ENCODE results near the gene PLEK2.
"Not testable (repeated sequence)": the region's sequence is repeated elsewhere in the genome, so short reads cannot be mapped to it uniquely, and the experiment has no call there.

The PLEK2 gene

DNA sequence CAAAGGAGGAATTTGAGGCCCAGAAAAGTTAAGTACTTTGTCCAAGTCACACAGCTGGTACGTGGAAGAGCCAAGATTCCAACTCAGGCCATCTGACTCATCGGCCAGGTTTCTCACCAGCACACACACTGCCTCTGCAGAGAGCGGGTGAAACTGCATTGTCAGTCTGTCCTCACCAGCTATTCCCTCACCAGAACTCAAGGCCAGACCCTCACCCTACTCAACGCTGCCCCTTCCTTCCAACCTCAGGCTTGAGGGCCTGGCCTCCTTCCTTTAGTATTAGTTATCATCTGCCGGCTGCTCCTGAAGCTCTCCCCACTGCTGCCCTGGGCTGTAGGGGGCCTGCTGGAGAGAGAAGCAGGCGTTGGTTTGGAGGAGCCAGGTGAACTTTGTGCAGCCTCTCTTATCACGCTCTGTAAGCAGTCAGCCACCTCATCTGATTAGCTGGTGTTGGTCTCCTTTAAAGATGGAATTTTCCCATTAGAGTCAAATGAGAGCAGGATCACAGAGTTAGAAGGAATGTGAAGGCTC is 16.6 kb upstream of the PLEK2 start:
- no peak for DNase-seq (ENCODE audit: low read depth, low spot score)

DNA sequence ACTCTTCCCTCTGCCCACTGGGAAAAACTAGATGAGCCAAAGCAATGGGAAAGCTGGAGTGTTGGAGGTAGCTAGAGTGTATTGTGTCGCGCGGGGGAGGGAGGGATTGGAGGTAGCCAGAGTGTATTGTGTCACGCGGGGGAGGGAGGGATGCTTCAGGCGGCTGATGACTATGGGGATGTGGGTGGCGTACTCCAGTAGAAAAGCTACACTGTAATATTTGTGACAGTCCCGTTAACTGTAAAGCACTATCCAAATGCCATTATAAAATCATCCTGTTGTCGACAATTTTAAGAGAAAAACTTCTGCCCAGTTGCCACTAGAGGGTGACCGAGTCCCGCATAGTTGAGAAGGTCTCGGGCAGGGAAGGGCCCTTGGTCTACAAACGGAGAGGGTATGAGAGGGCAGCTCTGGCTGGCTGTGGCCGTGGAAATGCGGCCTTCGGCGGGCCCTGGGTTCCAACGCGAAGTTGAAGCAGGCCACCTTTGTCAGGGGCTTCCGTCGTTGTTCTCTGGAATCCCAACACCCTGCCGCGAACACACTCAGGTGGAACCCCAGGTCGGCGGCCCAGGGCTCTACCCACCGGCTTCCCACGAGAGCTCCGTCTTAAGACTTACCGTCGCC is 15.1 kb upstream of the PLEK2 start:
- DNase-seq (ENCODE audit: low read depth, low spot score), result peak; percentile 27

DNA sequence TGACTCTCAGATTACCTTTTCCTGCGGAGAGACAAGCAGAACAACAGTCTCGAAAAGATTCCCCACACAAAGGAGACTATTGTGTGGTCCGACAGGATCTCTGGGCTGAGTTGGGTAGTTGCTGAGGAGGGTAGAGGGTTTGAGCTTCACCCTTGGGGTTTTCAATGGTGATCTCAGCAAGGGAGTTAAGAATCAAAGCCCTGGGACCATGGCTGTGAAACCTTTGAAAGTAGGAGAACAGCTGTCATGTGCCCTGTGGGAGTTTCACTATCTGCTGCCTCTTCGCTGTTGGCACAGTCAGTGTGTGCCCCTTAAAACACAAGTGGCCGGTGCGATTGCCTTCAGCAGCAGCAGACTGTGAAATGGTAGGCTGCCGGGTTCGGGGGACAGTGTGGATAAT is 14.2 kb upstream of the PLEK2 start:
- DNase-seq (ENCODE audit: low read depth, low spot score), result no peak

DNA sequence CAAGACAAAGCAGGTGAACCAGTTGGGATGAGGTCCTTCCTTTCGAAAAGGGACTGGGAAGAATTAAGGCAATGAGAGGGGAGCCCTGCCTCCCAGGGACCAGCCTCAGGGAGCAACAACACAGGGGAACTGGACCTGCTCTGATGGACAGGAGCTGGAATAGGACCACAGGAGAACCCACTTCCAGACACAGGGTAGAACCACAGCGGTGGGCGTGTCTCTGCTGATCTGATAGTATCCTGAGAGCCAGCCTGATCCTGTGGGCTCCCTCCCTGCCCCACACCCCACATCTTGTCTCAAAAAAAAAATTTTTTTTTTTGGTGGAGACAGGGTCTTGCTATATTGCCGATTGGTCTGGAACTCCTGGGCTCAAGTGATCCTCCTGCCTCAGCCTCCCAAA is 13.6 kb upstream of the PLEK2 start:
- no peak for DNase-seq (ENCODE audit: low read depth, low spot score)

DNA sequence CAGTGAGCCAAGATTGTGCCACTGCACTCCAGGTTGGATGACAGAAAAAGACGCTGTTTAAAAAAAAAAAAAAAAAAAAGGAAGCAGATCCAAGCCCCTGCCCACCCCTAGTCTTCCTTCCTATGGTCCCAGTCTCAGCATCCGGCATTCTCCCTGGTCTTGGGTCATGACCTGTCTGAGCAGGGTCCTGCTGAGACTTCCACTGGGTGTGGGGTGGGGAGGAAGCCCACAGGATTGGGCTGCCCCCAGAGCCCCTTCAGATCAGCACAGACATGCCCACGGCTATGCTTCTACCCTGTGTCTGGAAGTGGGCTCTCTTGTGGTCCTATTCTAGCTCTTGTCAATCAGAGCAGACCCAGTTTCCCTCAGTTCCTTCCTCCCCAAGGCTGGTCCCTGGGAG is 12.6 kb upstream of the PLEK2 start:
- no peak for DNase-seq (ENCODE audit: low read depth, low spot score)

DNA sequence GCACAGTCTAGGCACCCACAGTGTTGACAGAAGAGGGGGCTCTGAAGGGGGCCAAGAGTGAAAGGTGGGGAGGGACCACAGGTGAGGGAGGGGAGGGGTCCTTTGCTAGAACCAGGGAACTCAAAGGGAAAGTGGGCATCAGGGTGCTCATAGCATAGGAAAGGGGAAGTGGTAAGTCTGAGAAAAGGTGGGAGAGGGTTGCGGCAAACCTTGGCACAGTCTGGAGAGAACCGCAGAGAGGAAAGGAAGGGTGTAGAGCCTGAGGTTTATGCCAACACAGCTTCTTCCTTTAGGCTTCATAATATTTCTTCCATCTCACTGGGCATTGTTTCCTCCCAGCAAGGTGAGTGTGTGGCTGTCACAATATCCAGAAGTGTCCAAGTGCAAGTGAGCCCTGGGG is 11.5 kb upstream of the PLEK2 start:
- no peak for DNase-seq (ENCODE audit: low read depth, low spot score)

DNA sequence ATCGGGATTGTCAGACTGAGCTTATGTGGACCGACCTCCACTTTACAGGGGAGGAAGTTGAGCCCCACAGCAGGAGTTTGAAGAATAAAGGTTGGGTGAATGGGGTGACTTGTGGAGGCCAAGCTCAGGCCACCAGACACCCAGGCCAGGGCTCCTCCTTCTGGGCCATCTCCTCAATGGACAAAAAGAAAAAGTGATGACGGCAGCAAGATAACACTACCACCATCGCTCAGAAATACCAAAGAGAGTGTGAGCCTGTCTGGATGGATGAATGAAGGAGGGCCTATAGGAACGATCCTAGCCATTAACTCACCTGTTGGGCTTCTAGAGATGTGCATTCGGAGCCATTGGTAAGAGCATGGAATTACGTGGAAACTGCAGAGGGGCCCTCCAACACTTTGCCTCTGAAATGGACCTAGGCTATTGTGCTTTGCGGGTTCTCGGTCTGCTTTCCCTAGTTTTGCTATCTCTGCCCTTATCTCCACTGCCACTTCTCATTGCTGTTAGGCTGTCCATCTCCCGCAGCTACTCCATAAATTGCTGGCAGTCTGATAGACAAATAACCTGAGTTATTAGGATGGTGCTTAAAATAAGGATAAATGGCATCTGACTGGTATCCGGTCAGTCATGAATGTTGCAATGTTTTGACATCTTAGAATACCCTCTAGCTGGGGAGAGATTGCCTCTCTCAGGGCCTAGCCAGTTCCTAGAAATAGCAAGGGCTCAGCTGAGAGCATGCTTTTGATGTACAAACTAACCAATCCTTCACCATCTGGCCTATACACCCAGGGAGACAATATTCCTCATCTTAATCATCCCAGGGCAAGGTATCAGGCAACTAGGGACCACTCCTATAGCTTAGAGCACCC is 9.6 kb upstream of the PLEK2 start:
- no peak for DNase-seq (ENCODE audit: low read depth, low spot score)

DNA sequence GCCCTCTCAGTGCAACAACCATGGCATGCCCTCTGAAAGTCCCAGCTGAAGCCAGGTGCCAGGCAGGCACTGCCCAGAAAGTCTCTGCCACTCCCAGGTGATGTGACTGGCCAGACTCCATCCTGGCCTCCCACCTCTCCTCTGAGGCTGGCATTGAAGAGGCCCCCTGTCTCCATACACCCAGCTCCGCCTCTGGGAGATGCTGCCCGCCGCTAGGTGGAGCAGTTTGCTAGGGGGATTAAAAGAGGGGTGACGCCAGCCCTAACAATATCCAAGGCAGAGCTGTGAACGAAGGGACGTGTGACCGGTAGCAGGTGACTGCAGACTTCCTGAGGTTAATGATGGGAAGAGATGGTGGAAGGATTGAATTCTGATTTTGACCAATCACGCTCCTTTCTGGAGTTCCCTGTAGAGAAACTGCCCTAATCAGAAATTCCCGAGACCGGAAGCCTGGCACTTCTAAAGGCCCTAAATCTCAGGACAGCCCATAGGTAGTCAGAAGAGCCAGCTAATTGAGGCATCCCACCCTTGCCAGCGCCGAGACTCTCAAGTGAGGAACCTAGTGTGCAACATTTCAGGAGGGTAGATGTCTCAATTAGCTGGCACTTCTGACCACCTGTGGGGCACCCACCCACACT is 8.3 kb upstream of the PLEK2 start:
- DNase-seq (ENCODE audit: low read depth, low spot score), result no peak

DNA sequence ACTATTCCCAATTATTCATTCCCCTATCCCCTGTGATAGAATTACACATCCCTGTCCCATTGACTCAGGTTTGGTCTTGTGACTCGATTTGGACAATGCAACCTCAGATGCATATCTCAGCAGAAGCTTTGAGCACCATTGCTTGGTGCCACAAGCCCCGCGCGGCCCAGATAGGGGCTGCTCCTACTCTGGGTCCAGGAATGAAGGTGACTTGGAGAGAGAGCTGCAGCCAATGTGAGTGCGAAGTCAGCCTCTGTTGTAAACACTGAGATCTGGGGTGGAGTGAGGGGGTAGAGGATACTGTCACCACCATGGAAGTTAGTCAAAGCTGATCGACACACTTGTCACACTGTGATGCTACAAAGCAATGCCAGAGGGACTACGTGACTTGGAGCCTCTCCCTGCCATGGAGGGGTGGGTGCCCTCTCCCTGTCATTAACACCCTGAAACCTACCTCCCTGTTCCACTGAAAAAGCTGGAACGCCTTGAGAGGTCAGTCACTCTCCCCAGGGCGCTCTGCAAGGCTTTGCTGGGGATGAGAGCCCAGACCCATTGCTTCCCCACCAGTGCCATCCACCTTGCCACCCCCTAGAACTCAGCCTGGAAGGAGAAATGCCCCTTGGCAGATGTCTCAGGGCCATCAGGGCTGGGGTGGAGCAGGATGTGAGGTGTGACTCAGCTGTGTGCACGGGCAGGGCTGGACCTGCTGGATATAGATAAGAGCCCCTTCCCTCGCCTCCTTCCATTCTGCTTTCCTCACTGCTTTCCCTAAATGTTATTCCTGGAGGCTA is 6.6 kb upstream of the PLEK2 start:
- DNase-seq (ENCODE audit: low read depth, low spot score), result no peak

DNA sequence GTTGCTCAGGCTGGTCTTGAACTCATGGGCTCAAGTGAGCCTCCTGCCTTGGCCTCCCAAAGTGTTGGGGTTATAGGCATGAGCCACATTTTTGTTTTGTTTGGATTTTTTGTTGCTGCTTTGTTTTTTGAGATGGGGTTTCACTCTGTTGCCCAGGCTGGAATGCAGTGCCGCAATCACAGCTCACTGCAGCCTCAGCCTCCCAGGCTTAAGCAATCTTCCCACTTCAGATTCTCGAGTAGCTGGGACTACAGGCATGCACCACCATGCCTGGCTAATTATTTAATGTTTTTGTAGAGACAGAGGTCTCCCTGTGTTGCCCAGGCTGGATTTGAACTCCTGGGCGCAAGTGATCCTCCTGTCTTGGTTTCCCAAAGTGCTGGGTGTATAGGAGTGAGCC is 5.7 kb upstream of the PLEK2 start:
- DNase-seq (ENCODE audit: low read depth, low spot score), result no peak

DNA sequence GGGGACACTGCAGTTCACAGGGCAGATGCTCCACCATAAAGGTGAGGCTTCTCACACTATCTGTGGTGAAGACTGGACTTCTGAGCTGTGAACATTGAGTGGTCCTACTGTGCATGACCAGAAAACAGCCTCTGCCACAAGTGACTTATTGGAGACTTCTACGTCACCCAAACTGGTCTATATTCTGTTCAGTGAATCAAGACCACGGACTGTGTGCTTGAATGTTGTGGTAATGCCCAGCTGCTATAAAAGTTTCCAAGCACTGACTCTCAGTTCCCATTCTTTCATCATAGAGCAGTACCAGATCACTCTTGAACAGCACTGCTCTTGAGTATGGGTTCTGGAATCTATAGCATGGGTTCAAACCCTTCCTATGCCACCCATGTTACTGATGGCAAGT is 4.8 kb upstream of the PLEK2 start:
- DNase-seq (ENCODE audit: low read depth, low spot score), result no peak

DNA sequence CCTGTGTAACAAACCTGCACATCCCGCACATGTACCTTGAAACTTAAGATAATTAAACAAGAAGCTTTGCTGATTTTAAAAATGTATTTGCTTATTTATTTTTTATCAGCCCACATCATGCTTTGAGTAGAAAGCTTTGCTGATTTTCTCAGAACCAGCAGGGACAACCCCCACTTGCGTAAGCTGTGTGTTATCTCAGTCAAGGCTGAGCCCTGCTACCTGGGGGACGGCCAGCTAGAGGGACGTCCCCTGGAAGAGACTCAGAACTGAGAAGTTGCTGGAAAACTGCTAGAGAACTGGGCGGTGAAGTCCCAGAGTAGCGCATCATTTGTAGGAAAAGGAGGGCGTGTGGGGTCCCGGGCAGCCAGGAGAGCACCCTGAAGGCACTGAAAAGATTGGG is 4.1 kb upstream of the PLEK2 start:
- no peak for DNase-seq (ENCODE audit: low read depth, low spot score)

DNA sequence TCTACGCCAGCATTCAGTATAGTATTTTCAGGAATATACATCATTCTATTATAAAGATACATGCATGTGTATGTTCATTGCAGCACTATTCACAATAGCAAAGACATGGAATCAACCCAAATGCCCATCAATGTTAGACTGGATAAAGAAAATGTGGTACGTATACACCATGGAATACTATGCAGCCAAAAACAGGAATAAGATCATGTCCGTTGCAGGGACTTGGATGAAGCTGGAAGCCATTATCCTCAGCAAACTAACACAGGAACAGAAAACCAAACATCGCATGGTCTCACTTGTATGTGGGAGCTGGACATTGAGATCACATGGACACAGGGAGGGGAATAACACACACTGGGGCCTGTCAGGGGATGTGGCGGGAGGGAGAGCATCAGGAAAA is 3.6 kb upstream of the PLEK2 start:
- not testable (repeated sequence) for DNase-seq (ENCODE audit: low read depth, low spot score)

DNA sequence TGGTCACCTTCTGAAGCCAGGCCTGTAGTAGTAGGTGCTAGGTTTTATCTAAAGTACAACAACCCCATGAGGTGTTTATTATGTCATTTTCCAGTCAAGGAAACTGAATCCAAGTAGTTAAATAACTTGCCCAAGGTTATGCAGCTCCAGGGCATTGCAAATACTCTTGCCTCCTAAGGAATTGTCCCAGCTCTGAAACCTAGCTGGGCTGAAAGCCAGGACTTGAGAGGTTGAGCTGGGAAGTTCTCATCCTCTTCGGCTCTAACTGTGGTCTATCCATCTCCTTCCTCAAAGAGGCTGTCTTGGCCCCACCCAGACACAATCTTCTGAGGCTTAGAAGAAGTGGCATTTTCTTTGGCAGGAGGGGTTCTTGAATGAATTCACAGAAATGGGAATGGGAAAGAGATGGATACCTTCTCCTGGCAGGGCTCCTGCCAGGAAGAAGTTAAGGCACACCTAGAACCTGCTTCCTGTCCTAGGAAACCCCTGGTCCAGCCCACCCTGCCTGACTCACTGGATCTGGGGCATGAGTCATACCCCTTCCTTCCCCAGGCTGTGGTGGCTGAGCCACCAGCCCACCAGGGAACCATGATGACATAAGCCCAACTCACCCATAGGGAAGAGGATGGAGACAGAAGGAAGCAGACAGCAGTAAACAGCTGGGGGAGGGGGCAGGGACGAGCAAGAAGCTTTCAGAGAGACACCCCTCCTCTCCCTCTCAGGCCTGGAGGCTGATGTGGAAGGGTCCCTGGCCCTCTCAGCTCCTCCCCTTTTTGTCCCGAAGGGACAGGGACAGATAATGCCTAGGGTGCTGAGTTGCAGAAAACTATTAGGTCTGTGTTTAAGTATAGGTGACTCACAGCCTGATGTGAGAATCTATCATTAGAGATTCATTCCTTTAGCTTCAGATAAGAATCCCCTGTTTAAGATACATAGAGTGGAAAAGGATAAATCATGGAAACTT is 2.1 kb upstream of the PLEK2 start:
- no peak for DNase-seq (ENCODE audit: low read depth, low spot score)

DNA sequence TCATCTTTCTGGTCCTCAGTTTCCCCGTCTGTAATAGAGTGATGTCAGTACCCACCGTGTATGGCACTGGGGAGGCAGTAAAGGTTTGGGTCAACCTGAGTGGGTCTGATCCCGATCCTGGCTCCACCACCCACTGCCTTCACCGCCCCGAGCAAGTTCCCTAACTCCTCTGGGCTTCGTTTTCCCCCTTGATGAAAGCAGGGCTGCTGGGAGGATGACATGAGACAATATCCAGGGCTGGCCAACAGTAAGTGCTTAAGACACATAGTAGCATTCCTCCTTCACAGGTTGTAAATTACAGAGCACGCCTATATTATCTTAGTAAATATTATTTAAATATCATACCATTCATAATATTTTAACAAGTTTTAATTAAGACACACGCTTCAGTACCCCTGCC is 595 bp downstream of the PLEK2 start:
- no peak for DNase-seq (ENCODE audit: low read depth, low spot score)

DNA sequence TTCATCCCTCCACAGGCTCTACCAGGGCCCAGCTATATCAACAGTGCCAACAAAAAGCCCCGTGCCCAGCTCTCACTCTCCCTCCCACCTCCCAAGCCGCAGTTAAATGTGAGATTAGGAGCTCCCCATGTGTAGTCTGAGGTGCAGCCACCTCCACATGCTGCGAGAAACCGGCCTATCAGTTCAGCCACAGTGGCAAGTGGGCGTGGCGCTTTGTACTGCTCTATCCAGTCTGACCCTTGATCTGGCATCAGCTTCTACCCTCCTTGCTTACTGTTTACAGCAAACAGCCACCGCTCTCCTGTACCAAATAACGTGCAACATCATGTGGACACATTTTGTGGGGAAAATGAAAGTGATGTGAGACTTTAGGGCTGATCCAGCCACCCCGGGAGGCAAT is 1.7 kb downstream of the PLEK2 start:
- DNase-seq (ENCODE audit: low read depth, low spot score), result no peak

DNA sequence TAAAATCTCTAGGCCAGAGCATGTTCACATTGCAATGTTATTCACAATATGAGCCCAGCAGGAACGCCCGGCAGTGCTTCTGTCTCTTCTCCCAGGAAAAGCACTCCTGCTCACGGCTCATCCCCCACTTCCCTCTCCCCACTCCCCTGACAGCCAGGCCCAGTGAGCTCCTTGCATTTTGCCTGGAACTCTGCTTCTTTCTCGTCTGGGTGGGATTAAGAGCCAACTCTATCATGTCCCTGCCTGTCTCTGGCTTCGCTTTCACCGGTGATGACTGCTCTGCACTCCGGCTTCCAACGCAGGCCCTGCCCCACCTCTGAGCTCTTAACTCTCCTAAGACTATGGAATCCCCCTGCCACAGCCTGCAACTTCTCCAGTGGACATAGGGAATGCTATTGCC is 2.5 kb downstream of the PLEK2 start:
- DNase-seq (ENCODE audit: low read depth, low spot score), result no peak

DNA sequence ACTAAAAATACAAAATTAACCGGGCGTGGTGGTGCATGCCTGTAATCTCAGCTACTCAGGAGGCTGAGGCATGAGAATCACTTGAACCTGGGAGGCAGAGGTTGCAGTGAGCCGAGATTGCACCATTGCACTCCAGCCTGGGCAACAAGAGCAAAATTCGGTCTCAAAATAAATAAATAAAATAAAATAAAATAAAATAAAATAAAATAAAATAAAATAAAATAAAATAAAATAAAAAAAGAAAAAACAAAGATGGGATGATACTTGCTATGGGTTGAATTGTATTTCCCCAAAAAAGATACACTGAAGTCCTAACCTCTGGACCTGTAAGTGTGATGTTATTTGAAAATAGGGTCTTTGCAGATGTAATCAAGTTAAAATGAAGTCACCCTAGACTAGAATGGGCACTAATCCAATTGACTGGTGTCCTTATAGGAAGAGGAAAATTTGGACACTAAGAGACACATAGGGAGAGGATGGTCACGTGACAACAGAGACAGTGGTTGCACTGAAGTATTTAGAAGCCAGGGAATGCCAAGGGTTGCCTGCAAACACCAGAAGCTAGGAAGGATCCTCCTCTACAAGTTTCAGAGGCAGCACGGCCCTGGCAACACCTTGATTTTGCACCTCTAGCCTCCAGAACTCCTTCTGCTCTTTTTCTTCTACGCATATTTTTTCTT is 3.7 kb downstream of the PLEK2 start:
- DNase-seq (ENCODE audit: low read depth, low spot score), result not testable (repeated sequence)

DNA sequence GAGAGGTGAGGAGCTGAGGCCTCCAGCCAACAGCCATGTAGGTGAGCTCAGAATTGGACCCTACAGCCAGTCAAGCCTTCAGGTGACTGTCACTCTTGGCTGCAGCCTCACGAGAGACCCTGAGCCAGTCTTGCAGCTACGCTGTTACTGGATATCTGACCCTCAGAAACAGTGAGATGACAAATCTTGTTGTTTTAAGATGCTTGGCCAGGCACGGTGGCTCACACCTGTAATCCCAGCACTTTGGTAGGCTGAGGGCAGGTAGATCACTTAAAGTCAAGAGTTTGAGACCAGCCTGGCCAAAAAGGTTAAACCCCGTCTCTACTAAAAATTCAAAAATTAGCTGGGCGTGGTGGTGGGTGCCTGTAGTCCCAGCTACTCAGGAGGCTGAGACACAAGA is 6.2 kb downstream of the PLEK2 start:
- no peak for DNase-seq (ENCODE audit: low read depth, low spot score)

DNA sequence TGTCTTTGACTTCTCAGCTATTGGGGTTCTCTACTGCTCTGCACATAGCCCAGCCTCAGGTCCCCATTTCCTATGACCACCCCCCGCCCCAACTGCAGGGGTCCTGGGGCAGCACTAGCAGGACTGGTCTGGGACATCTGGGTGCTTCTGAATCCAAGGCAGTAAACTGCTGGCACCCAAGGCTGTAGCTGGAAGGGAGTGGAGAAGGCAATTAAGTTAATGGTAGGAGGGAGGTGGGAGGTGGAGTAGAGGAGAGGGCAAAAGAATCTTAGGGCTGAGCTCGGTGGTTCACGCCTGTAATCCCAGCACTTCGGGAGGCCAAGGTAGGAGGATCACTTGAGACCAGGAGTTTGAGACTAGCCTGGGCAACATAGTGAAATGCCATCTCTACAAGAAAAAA is 11.5 kb downstream of the PLEK2 start:
- no peak for DNase-seq (ENCODE audit: low read depth, low spot score)

Data from brain pericyte (primary cell).